Endothelial cell (in vitro differentiated cells): Measurements from ENCODE around the gene LRRC75B. TPM values are rescaled to one million over a fixed set of nuclear protein-coding genes. Genes with fewer than 3 reads are reported as not detected.

Experiments
- DNase-seq: peaks from one replicate; pipeline ENCODE4 v3.0.0; 2021; ENCODE audit warnings: low spot score
- H3K27ac Mint-ChIP-seq: one replicate; pipeline ENCODE4 v1.8.0; 2021; ENCODE audit warnings: mixed read lengths, inconsistent platforms; ENCODE audit not compliant: unreplicated experiment
- H3K27me3 Mint-ChIP-seq: one replicate; pipeline ENCODE4 v1.8.0; 2021; ENCODE audit warnings: mild to moderate bottlenecking, moderate library complexity, mixed read lengths, inconsistent platforms; ENCODE audit not compliant: unreplicated experiment
- H3K36me3 Mint-ChIP-seq: one replicate; pipeline ENCODE4 v1.8.0; 2021; ENCODE audit warnings: mild to moderate bottlenecking, low read depth, mixed read lengths, inconsistent platforms; ENCODE audit not compliant: unreplicated experiment
- H3K4me1 Mint-ChIP-seq: one replicate; pipeline ENCODE4 v1.8.0; 2021; ENCODE audit warnings: mild to moderate bottlenecking, mixed read lengths, inconsistent platforms; ENCODE audit not compliant: unreplicated experiment
- H3K4me3 Mint-ChIP-seq: one replicate; pipeline ENCODE4 v1.8.0; 2021; ENCODE audit warnings: mild to moderate bottlenecking, mixed read lengths, inconsistent platforms; ENCODE audit not compliant: unreplicated experiment
- H3K9me3 Mint-ChIP-seq: one replicate; pipeline ENCODE4 v1.8.0; 2021; ENCODE audit warnings: mixed read lengths, inconsistent platforms; ENCODE audit not compliant: unreplicated experiment
- CTCF ChIP-seq: fragments of 200-600 bp; sonication (generic); IDR thresholded peaks from one replicate; pipeline ENCODE4 v1.5.0; 2021; ENCODE audit warnings: antibody characterized with exemption; ENCODE audit not compliant: unreplicated experiment
- total RNA-seq: library from RNA; stranded (reverse); fragmentation: NEBNext Ultra II Directional; extraction: Animal tissue kit (Norgen Biotek cat#: 25700); gene quantifications from one replicate; pipeline ENCODE4 v1.2.1, GENCODE V29; 2021; ENCODE audit not compliant: unreplicated experiment

Gene LRRC75B
- total RNA-seq, 1 donor from 2014 or later = 26.9 TPM

GRCh38 chr22:24579258-24579601 lies 13.6 kb downstream of the LRRC75B start:
- Mint-ChIP-seq H3K27me3 (peaks cover 6% of the 10 kb centered on the region), H3K36me3 (peaks cover 14% of the 10 kb centered on the region), H3K4me3 (no peak overlapping the region), H3K9me3 (no peaks in the 10 kb centered on the region), H3K4me1 (no peaks in the 10 kb centered on the region), H3K27ac (no peak overlapping the region)
- no peak for DNase-seq
- TF ChIP-seq CTCF = no peak

DNA sequence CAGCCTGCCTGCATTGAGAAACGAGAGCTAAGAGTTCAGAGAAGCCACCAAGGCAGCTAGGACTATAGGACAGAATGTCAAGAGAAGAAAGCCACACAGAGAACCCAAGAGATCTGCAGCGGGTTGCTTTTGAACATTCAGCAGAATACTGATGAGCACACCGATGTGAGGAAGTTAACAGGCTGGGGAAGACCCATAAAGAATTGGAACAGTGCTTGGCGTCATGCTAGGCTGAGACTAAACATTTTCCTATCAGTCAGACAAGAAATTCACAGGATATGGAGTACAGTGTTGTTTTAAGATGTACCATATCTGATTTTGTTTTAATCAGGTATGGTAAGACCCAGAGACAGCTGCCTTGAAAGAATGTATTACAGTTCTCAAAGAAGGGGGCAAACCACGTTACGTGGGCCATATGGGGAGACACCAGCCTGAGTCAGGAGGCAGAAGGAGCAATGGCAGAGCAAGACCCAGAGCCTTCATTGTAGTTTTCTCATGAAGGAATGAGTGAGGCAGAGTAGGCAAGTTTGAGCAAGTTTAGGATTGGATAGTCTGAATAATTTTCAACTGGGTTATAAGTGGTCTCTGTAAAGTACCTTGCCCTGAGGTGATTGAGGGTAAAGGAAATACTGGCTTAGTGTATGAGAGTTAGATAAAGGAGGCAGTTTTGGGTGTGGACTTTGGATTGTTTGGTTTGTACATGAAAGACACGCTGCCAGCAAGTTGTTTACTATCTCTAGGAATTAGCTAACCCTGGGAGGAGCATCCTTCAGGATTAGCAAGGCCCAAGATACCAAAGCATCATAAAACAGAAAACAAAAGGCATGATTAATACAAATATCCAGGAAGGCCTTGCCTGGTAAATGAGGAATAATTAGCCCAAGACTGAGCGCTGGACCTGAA lies 14.3 kb downstream of the LRRC75B start:
- H3K4me1 Mint-ChIP-seq = no peaks in the 10 kb centered on the region
- H3K9me3 Mint-ChIP-seq = no peaks in the 10 kb centered on the region
- H3K36me3 Mint-ChIP-seq = peaks cover 17% of the 10 kb centered on the region
- peaks cover 6% of the 10 kb centered on the region for H3K27me3 Mint-ChIP-seq
- no peak overlapping the region for H3K4me3 Mint-ChIP-seq
- no peak for TF ChIP-seq CTCF
- DNase-seq = no peak
- H3K27ac Mint-ChIP-seq = no peak overlapping the region

DNA sequence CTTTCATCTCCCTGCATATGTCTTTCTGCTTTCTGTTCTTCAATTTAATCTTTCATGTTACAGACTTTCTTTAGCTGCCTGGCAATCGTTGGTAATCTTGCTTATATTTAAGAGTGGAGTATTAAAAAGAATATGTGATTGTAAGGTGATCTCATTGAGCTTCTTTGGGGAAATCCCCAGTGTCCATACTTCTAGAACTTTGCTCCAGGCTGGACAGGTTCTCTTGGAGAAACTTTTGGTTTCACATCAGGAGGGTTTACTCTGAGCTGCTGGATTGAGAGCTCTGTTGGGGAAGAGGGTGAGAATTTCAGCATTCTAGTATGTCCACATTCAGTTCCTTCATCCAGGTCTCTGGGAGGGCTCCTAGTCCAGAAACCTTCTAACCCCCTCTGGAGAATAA lies 16.1 kb downstream of the LRRC75B start:
- Mint-ChIP-seq H3K36me3 (peaks cover 29% of the 10 kb centered on the region), H3K27me3 (peaks cover 6% of the 10 kb centered on the region), H3K27ac (no peak overlapping the region), H3K4me1 (no peaks in the 10 kb centered on the region), H3K4me3 (no peak overlapping the region), H3K9me3 (no peaks in the 10 kb centered on the region)
- DNase-seq = no peak
- TF ChIP-seq CTCF = no peak

DNA sequence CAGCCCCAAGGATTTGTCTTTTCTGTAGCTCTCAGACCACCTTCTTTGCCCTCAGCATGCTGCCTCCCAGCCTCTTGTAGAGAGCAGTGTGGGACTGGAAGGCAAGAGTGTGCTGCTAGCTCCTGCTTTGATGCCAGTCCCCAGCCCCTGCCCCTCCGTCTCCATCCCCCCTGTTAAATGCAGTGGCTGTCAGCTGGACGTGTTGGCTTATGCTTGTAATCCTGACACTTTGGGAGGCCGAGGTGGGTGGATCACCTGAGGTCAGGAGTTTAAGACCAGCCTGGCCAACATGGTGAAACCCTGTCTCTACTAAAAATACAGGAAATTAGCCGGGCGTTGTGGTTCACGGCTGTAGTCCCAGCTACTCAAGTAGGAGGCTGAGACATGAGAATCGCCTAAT lies 21.6 kb downstream of the LRRC75B start:
- Mint-ChIP-seq H3K4me3 (no peak overlapping the region), H3K27ac (no peak overlapping the region), H3K9me3 (no peaks in the 10 kb centered on the region), H3K27me3 (peaks cover 2% of the 10 kb centered on the region), H3K4me1 (no peaks in the 10 kb centered on the region), H3K36me3 (peaks cover 40% of the 10 kb centered on the region)
- TF ChIP-seq CTCF = no peak
- no peak for DNase-seq

GRCh38 chr22:24567668-24568067 lies 25.2 kb downstream of the LRRC75B start:
- Mint-ChIP-seq H3K27ac (no peak overlapping the region), H3K9me3 (no peaks in the 10 kb centered on the region), H3K4me1 (no peaks in the 10 kb centered on the region), H3K36me3 (peaks cover 19% of the 10 kb centered on the region), H3K4me3 (no peak overlapping the region), H3K27me3 (no peaks in the 10 kb centered on the region)
- TF ChIP-seq CTCF = no peak
- DNase-seq = no peak
